ENCODE measurements around the gene NEAT1.
"Not testable (repeated sequence)": the region's sequence is repeated elsewhere in the genome, so short reads cannot be mapped to it uniquely, and the experiment has no call there.

NEAT1 gene

GRCh38 chr11:65411681-65412070 lies 10.9 kb upstream of the NEAT1 start:
- no peak for DNase-seq

GRCh38 chr11:65412271-65413076 lies 10.1 kb upstream of the NEAT1 start:
- DNase-seq: no peak

DNA sequence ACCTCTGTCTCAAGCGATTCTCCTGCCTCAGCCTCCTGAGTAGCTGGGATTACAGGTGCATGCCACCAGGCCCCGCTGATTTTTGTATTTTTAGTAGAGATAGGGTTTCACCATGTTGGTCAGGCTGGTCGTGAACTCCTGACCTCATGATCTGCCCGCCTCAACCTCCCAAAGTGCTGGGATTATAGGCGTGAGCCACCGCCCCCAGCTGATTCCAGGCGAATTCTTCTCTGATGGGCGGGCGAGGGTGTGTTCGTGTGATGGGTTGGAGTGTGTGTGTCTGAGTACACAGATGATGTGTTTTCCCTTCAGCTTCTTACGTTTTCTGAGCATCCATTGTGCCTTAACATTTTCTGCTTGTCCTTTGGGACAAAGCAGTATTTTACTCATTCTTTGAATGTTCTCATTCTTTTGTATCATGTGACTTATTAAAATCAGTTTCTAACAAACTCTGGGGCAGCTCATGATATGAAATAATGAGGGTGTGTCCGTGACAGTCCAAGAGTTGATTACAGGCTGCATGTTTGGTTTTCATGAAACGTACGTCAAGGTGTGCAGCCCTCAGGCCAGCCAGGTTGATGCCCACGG lies 9.4 kb upstream of the NEAT1 start:
- DNase-seq: not testable (repeated sequence)

- no peak for DNase-seq
Observed at GRCh38 chr11:65414776-65415498, 7.7 kb upstream of the NEAT1 start.

DNA sequence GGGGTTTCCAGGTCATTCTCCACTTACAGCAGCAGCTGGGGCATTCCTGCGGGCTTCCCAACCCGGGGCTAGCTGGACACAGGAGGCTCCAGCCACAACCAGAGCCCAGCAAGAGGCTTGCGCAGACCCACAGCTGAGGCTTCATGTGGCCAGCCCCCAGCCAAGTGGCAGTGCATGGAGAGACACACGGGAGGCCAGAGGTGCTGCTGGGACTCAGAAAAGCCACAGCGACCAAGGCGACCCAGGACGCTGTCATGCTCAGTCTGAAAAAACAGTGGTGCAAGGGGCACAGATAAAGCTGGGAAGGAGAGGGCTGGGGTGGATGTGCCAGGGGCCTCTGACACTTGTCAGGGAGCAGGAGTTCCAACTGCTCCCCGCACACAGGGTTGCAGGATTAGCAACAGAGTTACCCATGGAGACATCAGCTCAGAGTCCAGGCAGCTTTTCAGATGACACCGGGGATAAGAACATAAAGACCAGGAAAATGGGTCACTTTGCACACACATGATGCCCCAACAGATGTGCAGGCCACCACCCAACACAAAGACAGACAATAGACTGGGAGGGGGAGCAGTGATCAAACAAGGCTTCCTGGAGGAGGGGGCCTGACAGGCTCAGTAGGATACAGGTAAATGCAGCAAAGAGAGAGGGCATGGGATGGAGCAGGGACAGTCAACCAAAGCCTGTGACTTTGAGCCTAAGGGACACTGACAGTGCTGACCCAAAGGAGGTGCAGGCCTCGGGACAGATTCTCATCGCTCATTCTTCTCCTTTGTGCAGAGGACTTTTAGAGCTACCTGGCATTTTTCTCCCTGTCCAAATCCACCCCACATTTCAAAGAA lies 6.9 kb upstream of the NEAT1 start:
- peak; percentile 36 for DNase-seq

GRCh38 chr11:65416341-65416824 lies 6.2 kb upstream of the NEAT1 start:
- DNase-seq: peak; percentile 96

DNA sequence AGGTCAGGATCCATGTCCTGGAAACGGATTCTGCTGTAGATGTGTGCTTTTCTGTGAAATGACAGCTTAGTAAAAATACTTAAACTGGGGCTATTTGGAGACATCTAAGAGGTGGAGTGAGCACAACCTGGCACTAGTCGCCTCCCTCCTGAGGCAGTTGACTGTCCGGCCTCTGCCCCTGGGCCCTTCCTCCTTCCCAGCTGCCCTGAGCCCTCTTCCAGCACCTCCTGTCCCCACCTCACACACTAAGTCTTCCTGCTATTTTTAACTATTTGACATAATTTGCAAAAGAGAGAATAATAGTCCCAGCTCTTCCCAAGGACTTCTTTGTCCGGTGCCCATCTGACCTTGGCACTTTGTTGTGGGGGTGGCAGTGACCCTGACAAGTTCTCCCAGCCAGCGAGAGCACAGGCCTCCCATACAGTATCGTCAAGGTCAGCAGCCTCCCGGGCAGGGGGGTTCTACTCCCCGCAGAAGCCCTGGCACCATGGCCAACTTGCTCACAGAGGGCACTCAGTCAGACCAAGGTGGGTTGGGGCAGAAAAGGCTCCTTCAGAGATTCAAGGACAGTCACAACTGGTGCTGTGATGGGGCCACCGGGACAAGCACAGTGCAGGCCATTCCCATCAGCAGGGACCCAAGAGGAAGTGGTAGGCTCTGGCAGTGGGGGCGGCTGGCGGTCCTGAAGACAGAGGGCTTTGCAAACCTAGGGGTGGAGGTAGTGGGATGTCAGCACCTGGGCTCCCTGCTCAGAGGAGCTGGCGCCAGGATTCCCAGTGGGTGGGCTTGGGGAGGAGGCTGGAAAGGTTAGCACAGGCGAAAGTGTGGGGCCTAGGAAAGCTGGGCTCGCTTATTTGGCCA lies 5.5 kb upstream of the NEAT1 start:
- DNase-seq: no peak

GRCh38 chr11:65417702-65418430 lies 4.7 kb upstream of the NEAT1 start:
- no peak for DNase-seq

GRCh38 chr11:65418431-65418680 lies 4.2 kb upstream of the NEAT1 start:
- DNase-seq: no peak

GRCh38 chr11:65418681-65419459 lies 3.7 kb upstream of the NEAT1 start:
- peak; percentile 86 for DNase-seq

- DNase-seq: no peak
Observed at GRCh38 chr11:65419460-65419771, 3.2 kb upstream of the NEAT1 start.

DNA sequence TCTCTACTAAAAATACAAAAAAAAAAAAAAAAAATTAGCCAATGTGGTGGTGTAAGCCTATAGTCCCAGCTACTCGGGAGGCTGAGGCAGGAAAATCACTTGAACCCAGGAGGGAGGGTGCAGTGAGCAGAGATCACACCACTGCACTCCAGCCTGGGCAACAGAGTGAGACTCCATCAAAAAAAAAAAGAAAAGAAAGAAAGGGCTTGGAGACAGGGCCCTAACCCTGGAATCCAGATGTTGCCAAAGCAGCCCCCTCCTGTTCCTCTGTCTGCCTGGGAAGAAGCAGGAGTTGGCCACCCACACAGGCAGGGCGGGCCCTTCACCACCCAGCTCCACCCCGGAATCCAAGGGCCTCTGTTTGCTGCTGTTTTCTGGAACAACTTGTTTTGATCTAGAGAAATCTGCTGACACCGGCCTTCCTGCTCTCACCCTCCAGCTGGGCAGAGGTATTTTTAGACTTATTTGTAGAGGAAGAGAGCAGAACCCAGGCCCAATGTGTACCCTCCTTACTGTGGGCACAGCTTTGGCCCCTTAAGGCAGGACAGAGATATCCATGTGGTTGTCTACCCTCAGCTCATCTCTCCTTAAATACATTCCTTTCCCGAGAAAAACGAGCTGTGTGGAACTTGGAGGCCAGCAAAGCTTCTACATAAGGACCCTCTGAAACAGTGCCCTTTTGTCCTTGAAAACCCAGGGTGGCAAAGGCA lies 2.7 kb upstream of the NEAT1 start:
- no peak for DNase-seq

DNA sequence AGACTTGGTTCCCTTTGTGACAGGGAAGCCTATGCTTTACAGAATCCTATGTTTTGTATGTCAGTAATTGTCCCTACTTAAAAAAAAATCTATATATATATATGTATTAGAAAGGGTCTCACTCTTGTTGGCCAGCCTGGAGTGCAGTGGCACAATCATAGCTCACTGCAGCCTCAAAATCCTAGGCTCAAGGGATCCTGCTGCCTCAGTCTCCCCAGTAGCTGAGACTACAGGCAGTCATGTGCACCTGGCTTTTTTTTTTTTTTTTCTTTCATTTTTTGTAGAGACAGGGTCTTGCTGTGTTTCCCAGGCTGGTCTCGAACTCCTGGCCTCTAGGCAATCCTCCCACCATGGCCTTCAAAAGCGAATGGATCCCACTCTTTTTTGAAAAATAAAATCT lies 2.1 kb upstream of the NEAT1 start:
- DNase-seq: no peak

DNA sequence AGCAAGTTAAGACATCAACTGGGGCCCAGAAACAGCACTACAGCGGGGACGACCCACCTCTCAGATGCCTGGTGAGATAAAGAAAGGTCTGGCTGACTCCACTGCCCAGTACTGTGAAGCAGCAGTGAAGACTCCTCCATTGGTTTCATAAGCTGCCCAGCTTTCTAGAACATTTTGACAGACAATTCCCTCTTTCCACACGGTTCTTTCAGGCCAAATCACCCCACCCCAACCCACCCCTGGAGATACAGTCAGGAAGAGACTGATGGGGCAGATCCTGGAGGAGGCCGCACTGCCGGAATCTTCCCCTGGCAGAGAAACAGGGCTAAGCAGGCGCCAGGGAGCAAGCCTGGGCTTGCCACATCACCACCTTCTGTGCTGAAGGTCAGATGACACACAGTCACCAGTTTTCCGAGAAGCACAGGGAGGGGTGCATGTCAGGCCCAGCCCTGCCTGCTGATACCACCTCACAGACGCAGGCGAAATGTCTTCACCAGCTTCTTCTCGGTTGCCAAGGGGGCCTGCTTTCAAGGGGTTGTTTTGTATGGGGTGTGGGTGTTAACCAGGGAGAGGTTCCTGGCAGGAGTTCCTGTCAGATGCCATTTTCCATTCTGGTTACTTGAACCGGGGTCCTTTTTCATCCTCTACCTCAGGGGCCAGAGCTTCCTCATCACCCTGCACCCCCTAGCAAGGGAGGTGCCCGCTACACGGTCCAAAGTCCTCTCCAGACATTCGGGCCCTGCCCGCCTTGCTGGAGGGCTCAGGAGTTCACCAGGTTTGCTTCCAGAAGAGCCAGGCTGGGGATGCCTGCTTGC lies 1.4 kb upstream of the NEAT1 start:
- DNase-seq: peak; percentile 64

GRCh38 chr11:65421794-65422632 lies 585 bp upstream of the NEAT1 start:
- DNase-seq: peak; percentile 96

DNA sequence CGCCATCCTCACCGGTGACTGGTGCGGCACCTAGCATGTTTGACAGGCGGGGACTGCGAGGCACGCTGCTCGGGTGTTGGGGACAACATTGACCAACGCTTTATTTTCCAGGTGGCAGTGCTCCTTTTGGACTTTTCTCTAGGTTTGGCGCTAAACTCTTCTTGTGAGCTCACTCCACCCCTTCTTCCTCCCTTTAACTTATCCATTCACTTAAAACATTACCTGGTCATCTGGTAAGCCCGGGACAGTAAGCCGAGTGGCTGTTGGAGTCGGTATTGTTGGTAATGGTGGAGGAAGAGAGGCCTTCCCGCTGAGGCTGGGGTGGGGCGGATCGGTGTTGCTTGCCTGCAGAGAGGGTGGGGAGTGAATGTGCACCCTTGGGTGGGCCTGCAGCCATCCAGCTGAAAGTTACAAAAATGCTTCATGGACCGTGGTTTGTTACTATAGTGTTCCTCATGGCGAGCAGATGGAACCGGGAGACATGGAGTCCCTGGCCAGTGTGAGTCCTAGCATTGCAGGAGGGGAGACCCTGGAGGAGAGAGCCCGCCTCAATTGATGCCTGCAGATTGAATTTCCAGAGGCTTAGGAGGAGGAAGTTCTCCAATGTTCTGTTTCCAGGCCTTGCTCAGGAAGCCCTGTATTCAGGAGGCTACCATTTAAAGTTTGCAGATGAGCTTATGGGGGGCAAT lies 1.1 kb downstream of the NEAT1 start:
- no peak for DNase-seq
